Measurements from ENCODE around the gene RCE1. TPM values are rescaled to one million over a fixed set of nuclear protein-coding genes. Genes with fewer than 3 reads are reported as not detected.

Gene RCE1
- total RNA-seq = 22.8 TPM

GRCh38 chr11:66842896-66843775 is at the start of gene RCE1:
RCE1 (plus strand) TSS chr11:66843441; CDS start chr11:66843456, 15 bp downstream.

GRCh38 chr11:66856496-66857233 is 13.4 kb downstream of the RCE1 start, which contains the start of gene LRFN4:
LRFN4 (plus strand) TSS chr11:66857064; CDS start chr11:66857745, 681 bp downstream.

Other genes starting within 250 kb of the RCE1 start
- gene RBM14, start 226.8 kb upstream of the RCE1 start, total RNA-seq = 82.3 TPM
- 167 TPM for gene RBM4, start 204.7 kb upstream of the RCE1 start, total RNA-seq
- gene RBM4B, start 165.6 kb upstream of the RCE1 start, total RNA-seq = 110 TPM
- gene SPTBN2, start 114.2 kb upstream of the RCE1 start, total RNA-seq = 182 TPM
- 46.0 TPM for gene LRFN4, start 13.6 kb downstream of the RCE1 start, total RNA-seq
- gene PC, start 114.9 kb downstream of the RCE1 start, total RNA-seq = 54.8 TPM
- gene C11orf86, start 131.9 kb downstream of the RCE1 start, total RNA-seq = not detected
- 0.31 TPM for gene SYT12, start 179.7 kb downstream of the RCE1 start, total RNA-seq
- not detected for gene RHOD, start 213.4 kb downstream of the RCE1 start, total RNA-seq